Natural killer cell (primary cell): ENCODE data around the gene ST6GALNAC6. TPM values are rescaled to one million over a fixed set of nuclear protein-coding genes. Genes with fewer than 3 reads are reported as not detected.

ENCODE experiments used
- ATAC-seq, 3 donors: fragments of 150-1000 bp in 2 of 3; fragments of 200-7000 bp in 1 of 3; cut with Tn5 transposase; 1 replicate in 1 of 3; 2 replicates in 2 of 3; pipeline ENCODE4 v1.10.0; 2021; ENCODE audit warnings: mild to moderate bottlenecking in 2 of 3, moderate library complexity in 2 of 3
- DNase-seq, 2 donors: peaks; one replicate each; pipeline versions ENCODE4 v3.0.0 to v3.0.0-alpha.2; 2013 to 2021; ENCODE audit warnings: mixed read lengths in 1 of 2
- H3K27ac ChIP-seq: one replicate; pipeline ENCODE4 v1.5.1; 2013; ENCODE audit warnings: mild to moderate bottlenecking, low read length
- H3K27me3 ChIP-seq: one replicate; pipeline ENCODE4 v1.6.1; 2013; ENCODE audit warnings: low read length; ENCODE audit not compliant: control insufficient read depth, insufficient read depth
- H3K36me3 ChIP-seq: one replicate; pipeline ENCODE4 v1.6.1; 2013; ENCODE audit warnings: low read length; ENCODE audit not compliant: control insufficient read depth, insufficient read depth
- H3K4me1 ChIP-seq: one replicate; pipeline ENCODE4 v1.6.1; 2013; ENCODE audit warnings: low read length; ENCODE audit not compliant: control insufficient read depth, insufficient read depth
- H3K4me3 ChIP-seq: one replicate; pipeline ENCODE4 v1.5.1; 2013; ENCODE audit warnings: low read length
- H3K9me3 ChIP-seq: one replicate; pipeline ENCODE4 v1.6.1; 2013; ENCODE audit warnings: low read length; ENCODE audit not compliant: control insufficient read depth, insufficient read depth
- H3K27ac Mint-ChIP-seq, 2 donors: one replicate each; pipeline ENCODE4 v1.8.0; 2022; ENCODE audit warnings: mild to moderate bottlenecking in 2 of 2, mixed read lengths in 2 of 2, moderate library complexity in 1 of 2
- H3K27me3 Mint-ChIP-seq, 2 donors: one replicate each; pipeline ENCODE4 v1.8.0; 2022; ENCODE audit warnings: low read depth in 2 of 2, mixed read lengths in 2 of 2
- H3K36me3 Mint-ChIP-seq: one replicate; pipeline ENCODE4 v1.8.0; 2022; ENCODE audit warnings: mixed read lengths
- H3K4me1 Mint-ChIP-seq, 2 donors: one replicate each; pipeline ENCODE4 v1.8.0; 2022; ENCODE audit warnings: mixed read lengths in 2 of 2
- H3K4me3 Mint-ChIP-seq: one replicate; pipeline ENCODE4 v1.8.0; 2022; ENCODE audit warnings: mild to moderate bottlenecking, moderate library complexity, mixed read lengths
- H3K9me3 Mint-ChIP-seq, 2 donors: one replicate each; pipeline ENCODE4 v1.8.0; 2022; ENCODE audit warnings: mixed read lengths in 2 of 2
- CTCF ChIP-seq: fragments of 200-600 bp; IDR thresholded peaks from one replicate; pipeline ENCODE4 v1.8.0; 2022; ENCODE audit warnings: antibody characterized with exemption
- WGBS: methylation state at CpG from one replicate; pipeline ENCODE4 v1.1.7; 2013; ENCODE audit warnings: missing lambda C conversion rate; ENCODE audit not compliant: insufficient coverage; 5-methylcytosine and 5-hydroxymethylcytosine counted together
- intact Hi-C: fragments of 100-400 bp; cut with micrococcal nuclease; formaldehyde crosslinking; loops from one replicate; pipeline ENCODE4 v1.14.2; 2022
- total RNA-seq, 4 donors: library from RNA; stranded (reverse); fragments of 120-200 nt in 1 of 4; gene quantifications; one replicate each; pipeline versions ENCODE4 v1.2.3 to v1.2.4, GENCODE V29; 2013 to 2022

ST6GALNAC6 gene
- total RNA-seq, 3 donors from 2014 or later (not counting 1 experiment from before 2014, with no cell fraction given) = 120 to 148 (median 127) TPM

- no peak overlapping the region for H3K27ac ChIP-seq
- H3K27me3 Mint-ChIP-seq = no peaks in the 10 kb centered on the region
- no peaks in the 10 kb centered on the region for H3K9me3 Mint-ChIP-seq
- peaks cover 20 to 34% of the 10 kb centered on the region in 2 donors for H3K4me1 Mint-ChIP-seq
- no peaks in the 10 kb centered on the region for H3K36me3 Mint-ChIP-seq
- peaks cover 7% of the 10 kb centered on the region for H3K36me3 ChIP-seq
- H3K4me3 Mint-ChIP-seq = no peak overlapping the region
- ATAC-seq (no peak), DNase-seq (no peak)
- intact Hi-C loops = no loop called here
- H3K4me1 ChIP-seq = peaks cover 23% of the 10 kb centered on the region
- no peak overlapping the region for H3K27ac Mint-ChIP-seq
- no peak for TF ChIP-seq CTCF
- H3K4me3 ChIP-seq = no peak overlapping the region
- WGBS = 73% methylated on average over 6 of the region's 8 CpGs
- no peaks in the 10 kb centered on the region for H3K9me3 ChIP-seq
- no peaks in the 10 kb centered on the region for H3K27me3 ChIP-seq
These were observed 19.3 kb downstream of the ST6GALNAC6 start for GRCh38 chr9:127880143-127880542.

GRCh38 chr9:127878652-127879390, 20.6 kb downstream of the ST6GALNAC6 start:
- no peaks in the 10 kb centered on the region for H3K9me3 Mint-ChIP-seq
- Histone ChIP-seq H3K27ac (no peak overlapping the region), H3K36me3 (no peaks in the 10 kb centered on the region), H3K27me3 (no peaks in the 10 kb centered on the region), H3K9me3 (no peaks in the 10 kb centered on the region), H3K4me1 (peaks cover 10% of the 10 kb centered on the region), H3K4me3 (no peak overlapping the region)
- H3K27me3 Mint-ChIP-seq = no peaks in the 10 kb centered on the region
- no peaks in the 10 kb centered on the region for H3K36me3 Mint-ChIP-seq
- no peak for DNase-seq
- peak overlapping the region in 1 of 2 donors; percentile 27 for H3K27ac Mint-ChIP-seq
- no peak overlapping the region for H3K4me3 Mint-ChIP-seq
- no peak for ATAC-seq
- intact Hi-C loops = no loop called here
- H3K4me1 Mint-ChIP-seq = peaks cover 8 to 20% of the 10 kb centered on the region in 2 donors
- TF ChIP-seq CTCF = no peak
- WGBS = 72% methylated on average over 8 of the region's 8 CpGs

GRCh38 chr9:127878001-127878651, 21.3 kb downstream of the ST6GALNAC6 start:
- Histone ChIP-seq H3K4me3 (no peak overlapping the region), H3K27ac (no peak overlapping the region), H3K9me3 (no peaks in the 10 kb centered on the region), H3K27me3 (no peaks in the 10 kb centered on the region), H3K4me1 (peaks cover 8% of the 10 kb centered on the region), H3K36me3 (no peaks in the 10 kb centered on the region)
- Mint-ChIP-seq H3K4me1 (peaks cover 8 to 20% of the 10 kb centered on the region in 2 donors), H3K36me3 (no peaks in the 10 kb centered on the region), H3K27ac (peak overlapping the region; percentile 27 to 54), H3K9me3 (no peaks in the 10 kb centered on the region), H3K4me3 (peak overlapping the region; percentile 52), H3K27me3 (no peaks in the 10 kb centered on the region)
- no peak for DNase-seq
- ATAC-seq = no peak
- WGBS = 89% methylated on average over 18 of the region's 18 CpGs
- intact Hi-C loops = no loop called here
- TF ChIP-seq CTCF = no peak
